GM19324 (cell line): ENCODE measurements around the gene SLC9A8.

ENCODE experiments used
- ATAC-seq: cut with Tn5 transposase; IDR thresholded peaks from one replicate; pipeline ENCODE4 v1.9.1; 2021; ENCODE audit warnings: mild to moderate bottlenecking, moderate library complexity; ENCODE audit not compliant: unreplicated experiment, low FRiP score

Gene SLC9A8

DNA sequence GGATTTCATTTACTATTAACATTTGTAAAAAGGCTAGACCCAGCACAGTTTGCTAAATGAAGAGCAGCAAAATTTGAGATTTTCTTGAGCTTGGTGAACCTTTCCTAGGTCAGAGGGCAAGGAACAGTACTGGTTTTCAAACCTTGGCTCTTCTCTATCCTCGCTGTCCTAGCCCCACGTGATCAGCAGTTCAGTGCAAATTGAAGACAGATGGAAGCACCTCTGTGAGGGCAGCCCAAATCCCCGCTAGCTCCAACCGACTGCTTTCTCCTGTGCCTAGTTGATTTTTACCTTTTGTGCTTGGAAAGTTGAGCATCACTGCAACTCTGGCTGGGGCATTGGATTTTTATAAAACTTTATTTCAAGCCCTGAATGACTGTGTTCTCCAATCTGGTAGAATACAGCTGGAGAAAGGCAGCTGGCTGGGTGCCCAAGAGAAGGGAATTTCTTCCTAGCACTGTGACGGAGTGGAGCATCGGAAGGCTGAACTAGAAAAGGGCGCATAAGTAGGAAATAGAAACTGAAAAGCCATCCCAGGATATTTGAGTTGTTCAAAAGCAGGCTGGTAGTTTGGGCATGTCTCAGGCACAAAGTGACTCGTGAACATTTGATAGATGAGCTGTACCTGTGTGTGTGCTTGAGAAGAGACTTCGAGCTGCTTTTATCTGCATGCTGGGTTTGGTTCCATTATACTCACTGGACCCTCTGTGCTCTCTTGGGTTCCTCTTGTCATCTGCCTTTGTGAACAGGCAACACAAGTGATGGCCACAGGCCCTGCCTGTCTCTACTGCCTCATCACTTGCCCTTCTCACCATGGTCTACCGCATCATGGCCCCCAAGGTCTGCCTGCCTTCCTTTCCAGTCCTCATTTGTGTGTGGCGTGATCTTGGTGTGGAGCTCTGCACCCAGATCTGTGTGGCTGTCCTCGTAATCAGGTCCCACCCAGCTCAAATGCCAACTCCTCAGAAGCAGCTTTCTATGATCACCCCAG lies 125.8 kb downstream of the SLC9A8 start:
- no peak for ATAC-seq

- ATAC-seq = no peak
Measured at GRCh38 chr20:49941456-49941855, 128.8 kb downstream of the SLC9A8 start.
